RCC 7860 (cell line): ENCODE results near the gene PELI2.

Experiments
- DNase-seq: peaks from one replicate; pipeline ENCODE4 v3.0.0-alpha.2; 2015; ENCODE audit warnings: low spot score
- FAIRE-seq: peaks from 2 replicates; lab custom pipeline; 2012; peaks lifted over from hg19 to GRCh38; lab: Jason Lieb, UNC

The PELI2 gene

GRCh38 chr14:56224691-56225681 lies 106.8 kb downstream of the PELI2 start:
- FAIRE-seq (no peak), DNase-seq (no peak)

- DNase-seq, result no peak
- FAIRE-seq, result no peak
These were observed 117.2 kb downstream of the PELI2 start for GRCh38 chr14:56235388-56235787.

GRCh38 chr14:56237398-56237797 lies 119.2 kb downstream of the PELI2 start:
- DNase-seq (no peak), FAIRE-seq (no peak)

DNA sequence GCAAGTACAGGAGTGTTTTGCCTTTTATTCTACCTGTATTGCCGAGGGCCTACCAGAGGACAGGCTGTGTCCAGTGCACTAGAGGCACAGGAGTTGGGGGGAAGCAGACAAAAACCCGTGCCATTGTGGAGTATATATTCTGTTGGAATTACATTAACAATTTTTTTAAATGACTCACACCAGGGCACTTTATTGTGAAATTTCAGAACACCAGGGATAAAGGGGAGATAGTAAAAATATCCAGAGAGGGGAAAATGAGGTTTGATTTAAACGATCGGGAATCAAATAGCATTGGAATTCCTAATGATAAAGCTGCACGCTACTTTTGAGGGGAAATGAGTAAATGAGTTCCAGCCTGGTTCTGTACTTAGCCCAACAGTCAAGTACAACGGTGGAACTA lies 123.2 kb downstream of the PELI2 start:
- DNase-seq (no peak), FAIRE-seq (no peak)

DNA sequence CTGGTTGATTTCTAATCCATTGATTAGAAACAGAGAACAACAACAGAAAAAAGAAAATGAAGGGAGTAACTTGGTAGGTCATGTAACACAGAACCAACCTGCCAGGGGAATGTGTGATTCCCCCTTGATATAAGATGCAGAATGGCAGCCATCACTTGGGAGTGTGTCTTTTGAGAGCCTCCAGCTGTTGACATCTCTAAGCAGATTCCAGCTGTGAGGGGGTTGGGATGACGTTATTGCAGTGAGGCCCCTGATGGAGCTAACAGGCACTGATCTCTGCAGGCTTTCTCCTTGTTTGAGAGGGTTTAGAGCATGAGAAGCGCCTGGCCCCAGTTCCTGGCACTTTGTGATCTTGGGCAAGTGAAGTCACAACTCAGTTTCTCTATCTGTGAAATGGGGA lies 124.9 kb downstream of the PELI2 start:
- DNase-seq (no peak), FAIRE-seq (no peak)

DNA sequence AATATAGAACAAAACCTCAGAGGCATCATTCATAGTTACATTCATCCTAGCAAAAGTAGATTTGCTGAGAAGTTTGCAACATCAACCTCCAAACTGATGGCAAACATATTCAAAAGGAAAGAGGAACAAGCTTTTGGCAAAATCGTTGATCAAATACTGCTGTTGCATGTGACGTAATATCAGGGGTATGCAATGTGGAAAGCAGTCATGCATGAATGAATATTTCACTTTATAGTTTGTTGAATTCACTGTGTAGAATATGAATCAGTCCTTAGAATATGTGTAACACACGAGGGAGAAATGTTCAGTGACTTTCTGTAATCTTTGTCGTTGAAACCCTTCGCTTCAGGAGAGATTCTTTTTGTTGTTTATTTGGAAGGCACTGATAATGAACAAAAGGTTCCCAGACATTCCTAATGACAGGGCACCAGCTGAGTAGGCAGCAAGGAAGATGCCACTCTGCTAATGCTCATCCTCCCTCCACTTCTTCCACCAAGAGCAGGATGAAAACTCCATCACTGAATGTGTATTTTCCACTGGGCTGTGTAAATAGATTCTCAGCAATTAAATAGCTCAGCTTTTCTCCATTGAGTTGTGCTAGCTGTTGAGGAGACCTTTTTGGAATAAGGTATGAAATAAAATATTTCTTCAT lies 126.1 kb downstream of the PELI2 start:
- DNase-seq, result peak; percentile 68
- FAIRE-seq, result no peak

DNA sequence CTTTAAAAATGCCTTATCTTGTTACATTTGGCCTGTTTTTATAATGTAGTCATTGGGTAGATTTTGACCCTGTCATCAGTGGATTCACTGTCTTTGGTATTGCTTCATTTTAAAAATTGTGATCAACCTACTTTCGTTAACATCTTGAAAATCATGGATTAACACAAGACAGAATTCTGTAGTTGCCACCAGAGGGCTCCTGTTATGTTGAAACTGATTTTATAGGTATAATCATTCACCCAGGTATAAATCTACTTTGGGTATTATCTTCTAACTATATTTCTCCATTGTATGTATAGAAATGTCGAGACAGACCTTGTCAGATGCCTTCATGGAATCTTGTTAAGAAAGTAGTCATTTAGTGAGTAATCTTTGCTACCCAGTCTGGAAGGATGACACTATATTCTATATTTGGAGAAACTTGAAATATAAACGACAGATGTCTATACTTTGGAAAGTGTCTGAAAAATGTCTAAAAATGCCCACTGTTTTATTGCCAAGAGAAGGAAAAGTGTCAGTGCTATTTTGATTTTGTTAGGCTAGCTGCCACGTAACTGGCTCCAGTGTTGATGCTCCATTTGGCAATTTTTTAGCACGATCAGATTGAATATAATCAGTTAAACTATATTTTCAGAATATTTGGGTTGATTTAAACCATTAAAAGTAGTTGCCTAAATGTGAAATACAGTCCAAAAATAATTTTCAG lies 129.4 kb downstream of the PELI2 start:
- no peak for DNase-seq
- no peak for FAIRE-seq

DNA sequence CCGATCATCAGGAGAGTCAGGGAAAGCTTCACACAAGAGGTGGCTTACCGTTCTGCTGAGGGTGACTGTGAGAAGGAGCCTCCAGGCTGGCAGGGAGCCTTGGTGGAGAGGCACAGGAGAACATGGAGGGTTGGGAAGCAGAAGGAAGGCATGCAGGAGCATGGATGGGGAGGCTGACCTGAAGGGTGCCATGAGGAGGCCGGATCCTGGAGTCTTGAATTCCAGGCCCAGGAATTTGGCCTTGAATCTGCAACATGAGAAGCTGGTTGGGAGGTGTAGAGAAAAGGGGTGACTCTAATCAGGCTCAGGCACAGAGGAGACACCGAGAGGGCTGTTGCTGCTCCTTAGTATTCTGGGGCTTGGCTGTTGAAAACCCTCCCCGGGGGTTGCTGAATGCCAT lies 130.2 kb downstream of the PELI2 start:
- DNase-seq (no peak), FAIRE-seq (no peak)

DNA sequence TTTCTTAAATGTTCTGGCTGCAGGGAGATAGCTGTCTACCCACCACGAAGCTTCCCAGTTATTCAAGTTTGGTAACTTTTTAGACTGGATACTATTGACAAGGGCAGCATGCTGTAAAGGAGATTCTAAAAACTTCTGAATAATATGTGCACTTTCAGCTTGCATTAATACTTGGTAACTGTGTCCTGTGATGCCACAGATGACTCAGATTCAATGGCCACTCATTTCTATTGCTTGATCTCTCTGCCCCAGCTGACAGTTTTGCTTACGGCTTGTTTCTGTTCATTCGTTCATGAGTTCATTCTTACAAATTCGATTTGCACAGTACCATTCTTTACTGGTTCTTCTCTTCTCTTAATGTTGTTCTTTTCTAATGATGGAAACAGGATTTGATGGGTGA lies 142.8 kb downstream of the PELI2 start:
- DNase-seq (no peak), FAIRE-seq (no peak)

DNA sequence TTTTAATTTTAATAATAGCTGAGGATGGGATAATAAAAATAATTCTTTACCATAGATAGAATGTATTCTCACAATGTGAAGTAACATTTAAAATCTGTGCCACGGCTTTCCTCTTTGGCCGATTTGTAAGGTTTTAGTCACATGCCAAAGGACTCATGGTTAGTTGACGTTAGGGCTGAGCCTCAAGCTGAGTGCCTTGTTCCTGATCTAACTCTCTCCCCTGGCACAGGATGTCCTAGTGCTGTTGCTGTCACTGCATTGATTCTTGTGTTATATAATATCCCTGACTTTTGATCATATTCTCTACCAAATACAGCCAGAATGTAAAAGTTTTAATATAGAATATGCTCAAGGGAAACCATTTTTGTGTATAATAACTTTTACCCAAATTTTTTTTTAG lies 144.3 kb downstream of the PELI2 start:
- DNase-seq (no peak), FAIRE-seq (no peak)

GRCh38 chr14:56268039-56268438 lies 149.8 kb downstream of the PELI2 start:
- DNase-seq (no peak), FAIRE-seq (no peak)

DNA sequence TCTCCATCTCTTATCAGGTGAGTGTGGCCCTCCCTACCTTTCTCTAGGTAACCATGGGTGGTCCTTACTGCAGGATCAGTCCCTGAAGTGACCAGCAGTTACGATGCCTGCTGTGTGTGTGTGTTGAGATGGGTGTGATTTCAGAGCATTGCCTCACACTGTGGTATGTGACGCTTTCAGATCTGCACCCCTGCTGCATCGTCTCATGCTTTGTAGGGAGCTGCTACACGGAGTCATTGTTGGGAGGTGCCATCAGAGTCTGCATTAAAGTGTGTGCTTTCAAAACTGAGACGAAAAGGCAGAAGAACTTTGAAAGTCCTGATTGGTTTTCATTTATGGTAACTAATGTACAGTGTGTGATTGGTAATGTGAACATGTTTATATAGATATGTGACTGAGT lies 150.5 kb downstream of the PELI2 start:
- no peak for FAIRE-seq

GRCh38 chr14:56270921-56271320 lies 152.7 kb downstream of the PELI2 start:
- no peak for FAIRE-seq
- DNase-seq, result no peak

More for the DNA sequence above, 150.5 kb downstream of the PELI2 start:
- no peak for DNase-seq

GRCh38 chr14:56271970-56272369 lies 153.8 kb downstream of the PELI2 start:
- FAIRE-seq, result no peak
- DNase-seq, result no peak

GRCh38 chr14:56273155-56273554 lies 154.9 kb downstream of the PELI2 start:
- DNase-seq, result no peak
- FAIRE-seq, result no peak

DNA sequence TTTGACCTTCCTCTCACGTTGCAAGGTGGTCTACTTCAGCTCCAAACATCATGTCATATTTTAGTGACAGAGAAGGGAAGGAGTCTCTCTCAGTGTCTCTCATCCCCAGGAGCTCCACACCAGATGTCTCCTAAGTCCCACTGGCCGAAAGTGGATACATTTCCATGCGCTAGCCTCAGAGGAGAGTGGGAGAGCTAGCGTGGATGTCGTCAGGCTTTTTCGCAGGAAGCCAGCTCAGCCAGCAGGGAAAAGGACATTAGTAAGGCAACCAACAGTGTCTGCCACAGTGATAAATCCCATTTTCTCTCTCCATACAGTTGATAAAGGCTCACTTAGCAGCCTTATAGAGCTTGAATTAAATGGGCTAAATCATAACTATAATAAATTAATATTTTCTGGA lies 155.7 kb downstream of the PELI2 start:
- DNase-seq, result no peak
- FAIRE-seq, result no peak

DNA sequence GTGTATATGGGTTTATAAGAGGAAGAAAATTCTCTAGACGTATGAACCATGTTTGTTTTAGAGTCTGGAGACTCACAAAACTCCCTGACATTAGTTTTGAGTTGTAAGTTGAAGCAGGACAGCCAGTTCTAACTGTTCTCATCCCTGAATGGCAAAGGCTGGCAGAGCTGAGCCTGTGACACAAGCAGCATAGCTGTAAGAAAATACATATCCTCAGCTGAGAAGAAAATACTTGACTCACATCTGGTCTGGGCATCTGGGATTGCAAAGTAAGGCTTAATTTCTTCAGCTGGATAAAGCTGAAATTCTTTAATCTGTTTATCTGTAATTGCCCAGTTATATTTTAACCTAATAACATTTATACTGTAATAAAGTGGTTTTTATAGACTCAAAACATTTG lies 156.3 kb downstream of the PELI2 start:
- no peak for DNase-seq
- no peak for FAIRE-seq

DNA sequence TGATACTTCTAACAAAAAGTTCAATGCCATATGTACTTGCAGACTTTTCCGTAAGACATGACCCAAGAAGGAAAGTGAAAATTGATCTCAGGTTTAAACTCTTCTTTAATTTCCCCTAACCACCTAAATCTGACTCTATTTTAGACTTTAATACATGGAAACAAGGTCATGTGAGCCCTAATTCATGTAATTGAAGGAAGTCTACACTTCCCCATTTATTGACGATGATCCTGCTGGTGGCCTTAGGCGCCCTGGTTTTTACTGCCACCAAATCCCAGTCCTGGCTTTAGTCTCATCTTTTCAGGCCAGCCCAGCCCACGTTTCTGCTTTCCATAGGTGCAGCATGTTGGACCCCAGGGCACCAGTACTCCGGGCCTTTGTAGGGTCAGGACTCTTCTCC lies 157.9 kb downstream of the PELI2 start:
- DNase-seq (no peak), FAIRE-seq (no peak)

DNA sequence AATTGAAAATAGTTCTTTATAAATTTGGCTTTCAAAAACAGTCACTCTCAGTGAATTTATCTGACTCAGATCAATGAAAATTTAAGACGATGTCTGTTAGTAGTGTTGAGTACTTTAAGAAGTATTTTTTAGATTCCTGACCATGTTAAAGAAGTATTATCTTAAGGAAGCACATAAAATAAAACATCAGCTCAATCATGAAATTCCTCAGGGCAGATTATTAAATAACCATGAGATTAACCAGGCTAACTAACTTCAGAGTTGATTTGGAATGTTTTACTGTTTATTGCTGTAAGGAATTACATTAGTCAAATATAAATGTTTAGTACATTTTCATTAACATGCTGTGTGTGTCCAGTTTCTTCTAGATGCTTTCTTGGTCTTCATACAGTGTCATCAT lies 160.2 kb downstream of the PELI2 start:
- no peak for DNase-seq
- FAIRE-seq, result no peak

GRCh38 chr14:56280843-56281242 lies 162.6 kb downstream of the PELI2 start:
- FAIRE-seq, result no peak
- no peak for DNase-seq

- DNase-seq (no peak), FAIRE-seq (no peak)
These were observed 164.0 kb downstream of the PELI2 start for GRCh38 chr14:56282179-56282578.

- FAIRE-seq (no peak), DNase-seq (no peak)
These were observed 166.4 kb downstream of the PELI2 start for GRCh38 chr14:56284641-56285040.
